ENCODE data around the gene PRR29.

The PRR29 gene

DNA sequence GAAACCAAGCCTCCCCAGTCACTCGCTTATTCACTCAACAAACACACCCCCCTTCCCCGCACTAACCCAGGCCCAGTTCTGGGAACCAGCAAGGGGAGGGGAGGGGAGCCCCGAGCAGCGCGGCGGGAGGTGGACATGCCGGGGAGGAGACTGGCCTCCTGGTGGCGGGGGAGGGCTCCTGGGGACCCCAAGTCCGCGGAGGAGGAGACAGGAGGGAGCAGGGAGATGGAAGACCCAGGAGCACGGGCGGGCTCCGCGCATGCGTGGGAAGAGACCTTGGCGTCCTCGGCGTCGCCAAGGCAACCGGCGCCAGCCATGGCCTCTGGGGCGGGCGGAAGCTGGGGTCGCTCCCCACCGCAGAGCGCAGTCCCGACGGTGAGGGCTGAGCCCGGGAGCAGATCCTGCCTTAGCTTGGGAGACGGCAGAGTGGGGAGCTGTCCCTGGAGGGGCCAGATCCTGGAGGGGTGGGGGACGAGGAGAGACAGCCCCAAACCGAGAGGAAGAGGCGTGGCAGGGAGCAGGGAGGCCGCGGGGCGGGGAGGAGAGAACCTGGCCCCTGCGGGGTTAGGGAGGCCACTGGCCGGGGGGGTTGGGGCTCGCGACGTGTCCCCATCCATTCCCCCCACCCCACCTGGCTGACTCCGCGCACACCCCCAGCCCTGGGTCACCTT lies at the start of gene PRR29:
TSS of gene PRR29 (plus strand) at position 302 of the 671 bp plus-strand sequence. CDS start at position 316, 14 bp downstream.
- DNase-seq (ENCODE audit: low read depth): peak; percentile 75

DNA sequence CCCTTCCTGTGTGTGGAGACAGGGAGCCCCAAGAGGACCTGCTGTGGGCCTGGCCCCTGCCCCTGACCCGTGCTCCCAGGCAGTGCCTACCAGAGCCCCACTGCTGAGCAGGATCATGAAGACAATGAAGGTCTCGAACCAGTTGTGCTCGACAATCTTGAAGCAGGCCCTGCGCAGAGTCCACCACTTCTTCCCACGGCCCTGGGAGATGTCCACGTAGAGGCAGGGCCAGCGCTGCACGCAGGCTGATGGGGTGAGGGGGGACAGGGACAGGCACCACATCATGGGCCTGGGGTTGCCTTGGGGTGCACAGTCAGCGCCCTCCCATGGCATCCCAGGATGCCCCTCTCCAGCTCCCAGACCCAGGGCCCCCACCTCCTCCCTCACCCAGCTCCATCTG lies 49.6 kb upstream of the PRR29 start:
- no peak for DNase-seq (ENCODE audit: low read depth)

DNA sequence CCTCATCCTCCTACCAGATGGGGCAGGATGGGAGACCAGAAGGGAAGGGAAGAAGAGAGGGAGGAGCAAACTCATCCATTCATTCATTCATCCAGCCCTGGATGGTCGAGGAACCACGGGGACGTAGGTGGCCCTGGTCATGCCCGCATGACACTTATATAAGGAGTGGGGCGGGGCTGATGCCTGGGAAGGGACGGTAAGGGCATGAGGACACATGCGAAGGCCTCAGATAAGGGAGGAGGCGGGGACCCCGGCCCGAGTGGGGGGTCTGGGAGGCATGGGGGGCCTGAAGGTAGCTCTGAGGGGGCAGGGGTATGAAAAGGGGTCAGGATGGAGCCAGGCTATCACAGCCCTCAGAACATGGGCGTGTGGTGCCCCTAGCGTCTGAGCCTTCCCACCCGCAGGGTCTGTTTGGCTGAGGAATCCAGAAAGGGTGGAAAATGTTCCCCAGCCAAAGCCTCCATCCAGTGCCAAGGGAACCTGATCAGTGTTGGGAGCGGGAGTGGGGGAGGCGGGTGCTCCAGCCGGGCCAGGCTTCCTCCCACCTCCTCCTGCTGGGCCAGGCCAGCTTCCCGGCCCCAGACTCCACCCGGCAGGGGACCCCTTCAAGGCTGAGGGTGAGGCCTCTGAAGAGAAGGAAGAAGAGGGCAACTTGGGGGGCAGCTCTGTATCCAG lies 48.4 kb upstream of the PRR29 start:
- DNase-seq (ENCODE audit: low read depth): no peak

DNA sequence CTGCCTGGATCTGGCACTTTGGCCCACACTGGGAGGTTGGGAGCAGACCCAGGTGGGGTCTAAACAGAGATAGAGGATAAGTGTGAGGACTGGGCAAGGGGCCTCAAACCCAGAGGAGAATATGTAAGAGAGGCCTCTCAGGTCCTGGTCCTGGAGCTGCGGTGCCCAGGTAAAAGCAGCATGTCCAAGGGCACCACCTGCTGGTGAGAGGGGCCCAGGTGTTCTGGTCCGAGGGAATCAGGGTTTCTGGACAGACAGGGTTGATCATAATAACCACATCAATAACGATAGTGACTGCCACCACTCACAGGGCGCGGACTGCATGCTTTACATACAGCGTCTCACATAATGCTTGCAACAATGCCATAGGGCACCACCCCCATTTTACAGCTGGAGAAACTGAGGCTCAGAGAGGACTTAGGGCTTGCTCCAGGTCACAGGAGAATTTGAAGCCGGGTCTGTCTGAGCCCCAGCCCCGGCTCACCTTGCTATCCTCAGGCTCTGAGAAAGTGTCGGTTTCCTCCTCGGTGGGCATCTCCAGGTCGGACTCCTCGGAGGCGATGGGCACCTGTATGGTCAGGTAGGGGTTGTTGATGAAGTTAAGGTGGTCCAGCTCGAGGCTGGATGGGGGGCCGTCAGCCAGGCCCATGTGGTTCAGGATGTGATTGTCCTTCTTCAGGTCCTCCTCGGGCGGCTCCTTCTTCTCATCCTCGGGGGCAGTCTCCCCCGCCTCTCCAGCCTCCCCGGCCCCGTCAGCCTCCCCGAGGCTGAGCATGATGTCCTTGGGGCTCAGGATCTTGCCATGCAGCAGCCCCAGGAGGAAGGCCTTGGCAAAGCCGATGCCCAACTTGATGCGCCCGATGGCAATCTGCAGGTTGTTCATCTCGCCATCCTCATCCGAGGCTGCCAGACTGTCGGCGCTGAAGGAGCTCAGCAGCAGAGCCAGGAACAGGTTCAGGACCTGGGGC lies 46.9 kb upstream of the PRR29 start:
- no peak for DNase-seq (ENCODE audit: low read depth)

DNA sequence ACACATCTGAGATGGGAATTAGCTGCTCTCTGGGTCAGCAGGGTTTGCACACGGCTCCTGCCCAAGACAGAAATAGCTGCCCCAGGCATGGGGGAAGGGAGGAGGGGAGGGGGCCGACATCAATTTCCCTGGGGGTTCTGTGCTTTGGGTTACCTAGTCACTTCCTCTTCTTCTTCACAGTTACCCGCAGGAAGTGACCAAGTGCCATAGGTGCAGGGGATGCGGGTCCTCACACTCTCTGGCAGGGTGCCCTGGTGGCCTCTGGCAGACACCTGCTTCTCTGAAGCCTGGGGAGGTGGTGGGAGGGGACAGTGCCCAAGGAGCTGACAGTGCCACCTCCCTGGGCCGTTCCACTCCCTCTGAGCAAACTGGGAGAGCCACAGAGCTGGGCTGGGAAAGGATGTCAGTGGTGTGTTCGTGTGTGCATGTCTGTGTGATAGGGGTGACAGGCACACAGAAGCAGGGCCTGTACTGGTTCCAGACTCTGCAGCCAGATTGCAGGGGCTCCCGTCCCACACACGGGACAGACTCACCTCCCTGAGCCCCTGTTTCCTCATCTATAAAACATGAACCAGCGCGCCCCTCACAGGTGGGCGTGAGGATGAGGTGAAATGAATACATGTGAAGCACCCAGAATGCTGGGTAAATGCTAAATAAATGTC lies 43.6 kb upstream of the PRR29 start:
- no peak for DNase-seq (ENCODE audit: low read depth)

DNA sequence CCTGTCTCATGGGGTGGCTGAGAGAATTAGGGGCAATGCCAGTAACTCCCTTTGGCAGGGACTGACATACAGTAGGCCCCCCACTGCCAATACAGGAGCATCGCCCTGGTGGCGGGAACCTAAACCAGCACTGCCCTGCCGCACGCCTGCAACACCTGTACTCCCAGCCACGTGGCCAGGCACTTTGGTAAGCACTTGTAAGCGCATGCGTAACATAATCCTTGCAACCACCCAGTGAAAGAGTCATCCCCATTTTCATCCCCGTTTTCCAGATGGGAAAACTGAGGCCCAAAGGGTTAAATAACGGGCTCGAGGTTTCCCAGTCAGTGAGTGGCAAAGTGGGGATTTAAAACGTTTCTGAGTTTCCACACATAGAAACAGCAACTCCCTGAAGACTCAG lies 42.9 kb upstream of the PRR29 start:
- DNase-seq (ENCODE audit: low read depth): no peak

DNA sequence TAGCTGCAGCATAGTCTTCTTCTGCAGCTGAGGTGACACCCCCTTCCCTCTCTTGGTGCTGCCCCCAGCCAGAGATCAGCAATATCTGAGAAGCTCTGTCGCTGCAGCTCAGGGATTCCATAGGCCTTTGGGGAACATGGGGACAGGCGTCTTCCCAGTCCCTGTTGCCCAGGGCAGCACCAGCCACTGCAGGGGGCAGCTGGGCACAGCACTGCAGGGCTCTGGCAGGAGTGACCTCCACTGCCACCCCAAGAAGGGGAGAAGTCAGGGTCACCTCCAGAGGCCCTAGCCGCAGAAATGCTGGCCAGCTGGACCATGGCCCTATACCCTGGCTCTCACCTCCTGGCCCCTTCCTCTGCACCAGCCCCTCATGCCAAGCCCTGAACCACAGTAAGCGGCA lies 42.4 kb upstream of the PRR29 start:
- no peak for DNase-seq (ENCODE audit: low read depth)

DNA sequence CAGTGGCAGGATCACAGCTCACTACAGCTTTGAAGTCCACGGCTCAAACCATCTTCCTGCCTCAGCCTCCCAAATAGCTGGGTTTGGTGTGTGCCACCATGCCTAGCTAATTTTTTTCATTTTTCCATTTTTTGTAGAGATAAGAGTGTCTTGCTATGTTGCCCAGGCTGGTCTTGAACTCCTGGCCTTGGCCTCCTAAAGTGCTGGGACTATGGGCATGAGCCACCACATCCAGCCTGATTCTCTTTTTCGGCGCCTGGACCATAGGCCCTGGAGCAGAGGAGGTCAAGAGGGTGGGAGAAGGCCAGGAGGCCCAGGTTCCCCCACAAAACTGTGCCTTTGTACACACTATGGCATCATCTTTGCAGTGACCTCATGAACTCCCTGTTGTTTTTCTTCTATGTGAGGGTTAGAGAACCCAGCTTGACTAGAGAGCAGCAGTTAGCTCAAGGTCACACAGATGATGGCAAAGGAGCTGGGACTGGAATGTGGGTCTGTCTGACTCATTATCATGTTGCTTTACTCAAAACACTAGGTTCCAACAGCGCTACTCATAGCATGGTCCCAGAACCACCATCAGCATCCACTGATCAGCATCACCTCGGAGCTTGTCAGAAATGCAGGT lies 41.7 kb upstream of the PRR29 start:
- no peak for DNase-seq (ENCODE audit: low read depth)

DNA sequence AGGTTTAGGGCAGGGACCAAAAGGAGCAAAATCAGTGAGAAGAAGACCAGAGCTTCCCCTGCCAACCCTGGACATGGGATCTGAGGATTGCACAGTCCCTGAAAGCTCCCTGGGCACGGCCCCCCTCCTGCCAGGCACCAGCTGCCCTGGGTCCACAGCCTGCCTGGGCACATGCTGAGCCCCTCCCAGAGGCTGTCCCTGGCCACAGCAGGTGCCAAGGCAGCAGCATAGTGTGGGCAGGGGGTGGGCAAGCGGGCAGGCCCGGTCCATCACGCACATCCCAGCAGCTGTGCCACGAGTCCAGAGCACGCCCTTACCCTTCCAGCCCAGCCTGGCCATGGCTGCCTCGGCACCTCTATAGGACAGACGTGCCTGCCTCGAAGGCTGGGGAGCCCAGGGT lies 38.1 kb upstream of the PRR29 start:
- no peak for DNase-seq (ENCODE audit: low read depth)

DNA sequence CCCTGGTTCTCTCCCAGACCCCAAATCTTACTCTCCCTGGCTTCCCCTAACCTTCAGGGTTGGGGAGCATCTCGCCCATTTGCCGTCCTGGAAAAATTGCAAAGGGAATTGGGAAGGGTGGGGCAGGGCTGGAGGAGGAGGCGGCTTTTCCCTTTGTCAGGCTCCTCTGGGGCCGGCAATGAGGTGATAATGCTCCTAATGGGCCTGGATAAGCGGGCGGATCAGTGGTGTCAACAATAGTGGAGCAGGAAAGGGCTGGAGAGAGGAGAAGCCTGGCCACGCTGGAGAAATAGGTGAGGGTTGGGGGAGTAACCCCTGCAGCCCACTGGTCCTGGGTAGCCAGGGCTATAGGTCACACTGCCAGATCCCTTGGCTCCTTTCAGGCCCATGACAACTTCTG lies 37.7 kb upstream of the PRR29 start:
- no peak for DNase-seq (ENCODE audit: low read depth)

DNA sequence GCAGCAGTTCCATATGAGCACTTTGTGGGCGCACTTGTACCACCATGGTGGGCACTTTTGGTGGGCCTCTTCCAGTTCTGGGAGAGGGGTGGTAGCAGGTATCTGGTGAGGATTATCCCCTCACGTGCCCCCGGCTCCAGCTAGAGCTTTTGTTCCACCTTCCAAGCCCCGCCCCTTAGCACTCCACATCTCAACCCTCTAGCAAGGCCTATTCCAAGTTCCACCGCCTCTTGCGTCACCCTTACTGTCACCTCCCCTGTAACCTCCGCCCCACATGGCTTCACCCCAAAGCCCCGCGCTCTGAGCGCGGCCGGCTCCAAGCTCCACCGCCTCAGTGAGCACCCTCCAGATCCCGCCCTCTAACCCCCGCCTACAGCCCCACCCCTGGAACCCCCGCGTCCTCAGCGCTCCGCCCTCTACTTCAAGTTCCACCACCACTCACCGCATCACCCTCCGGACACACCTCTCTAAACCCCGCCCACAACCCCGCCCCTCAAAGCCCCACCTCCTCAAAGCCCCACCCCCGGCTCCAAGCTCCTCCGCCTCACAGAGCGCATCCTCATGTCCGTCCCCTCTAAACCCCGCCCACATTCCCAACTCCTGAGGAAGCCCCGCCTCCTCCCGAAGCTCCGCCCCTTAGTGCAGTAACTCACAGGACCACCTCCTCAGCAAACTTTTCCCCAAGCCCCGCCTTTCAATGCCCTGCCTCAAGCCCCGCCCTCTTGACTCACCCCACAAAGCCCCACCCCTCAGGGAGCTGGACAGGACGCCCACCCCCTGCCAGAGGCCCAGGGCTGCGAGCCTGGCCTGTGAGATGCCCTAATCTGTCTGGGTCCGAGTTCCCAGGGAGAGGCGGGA lies 36.6 kb upstream of the PRR29 start:
- DNase-seq (ENCODE audit: low read depth): peak; percentile 93

DNA sequence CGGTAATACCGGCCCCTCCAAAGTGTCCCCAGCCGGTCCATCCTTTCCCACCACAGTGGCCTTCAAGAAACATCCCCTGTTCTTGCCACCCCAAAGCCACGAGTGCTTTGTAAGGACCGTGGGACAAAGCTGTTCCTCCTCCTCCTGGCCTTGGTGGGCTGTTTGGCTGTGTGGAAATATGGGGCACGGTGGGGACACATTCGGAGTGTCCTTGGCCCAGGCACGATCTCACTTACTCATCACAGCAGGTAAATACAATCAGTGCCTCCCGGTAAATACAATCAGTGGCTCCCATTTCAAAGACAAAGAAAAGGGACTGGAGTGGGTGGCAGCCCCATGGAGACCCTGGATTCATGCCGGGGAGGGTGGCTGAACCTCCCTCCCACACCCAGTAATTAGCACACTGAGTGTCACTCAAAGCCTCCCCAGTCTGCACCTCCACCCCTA lies 35.8 kb upstream of the PRR29 start:
- no peak for DNase-seq (ENCODE audit: low read depth)

DNA sequence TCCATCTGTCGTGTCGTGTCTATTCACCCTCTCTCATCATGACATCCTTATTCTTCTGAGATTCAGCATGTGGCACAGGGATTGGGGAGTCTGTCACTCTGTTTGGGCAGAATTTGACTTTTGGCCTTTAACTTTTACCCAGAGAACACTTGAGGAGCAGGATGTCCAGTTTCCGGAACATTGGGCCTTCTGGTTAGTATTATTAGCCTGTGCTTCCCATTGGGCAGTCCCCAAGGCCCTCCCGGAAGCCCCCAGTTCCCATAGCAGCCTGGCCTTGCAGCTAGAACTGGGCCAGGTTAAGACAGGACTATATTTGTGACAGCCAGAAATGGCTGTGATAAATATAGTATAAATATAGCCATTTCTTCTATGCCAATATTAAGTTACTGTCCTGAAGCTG lies 35.0 kb upstream of the PRR29 start:
- no peak for DNase-seq (ENCODE audit: low read depth)

DNA sequence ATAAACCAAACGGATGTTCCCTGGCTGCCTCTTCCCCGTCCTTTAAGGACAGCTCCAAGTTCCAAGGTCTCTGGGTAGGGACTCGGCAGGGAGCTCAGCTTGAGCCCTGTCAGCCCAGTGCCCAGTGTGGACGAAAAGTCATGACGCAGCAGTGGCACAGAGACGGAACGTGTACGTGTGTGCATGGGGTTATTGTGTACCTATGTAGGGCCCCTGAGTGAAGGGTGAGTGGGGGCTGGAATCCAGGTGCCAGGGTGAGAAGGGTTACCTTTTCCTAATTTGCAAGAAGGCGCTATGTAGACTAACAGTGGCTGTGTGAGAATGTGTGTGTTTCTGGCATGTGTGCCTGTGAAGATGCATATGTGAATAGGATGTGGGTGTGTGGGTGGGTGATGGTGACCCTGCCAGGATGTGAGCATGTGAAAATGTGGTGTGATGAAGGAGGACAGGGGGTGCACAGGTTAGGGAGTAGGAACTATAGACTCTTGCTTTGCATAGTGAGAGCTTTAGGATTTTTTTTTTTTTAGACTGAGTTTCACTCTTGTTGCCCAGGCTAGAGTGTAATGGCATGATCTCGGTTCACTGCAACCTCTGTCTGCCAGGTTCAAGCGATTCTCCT lies 31.4 kb upstream of the PRR29 start:
- DNase-seq (ENCODE audit: low read depth): no peak

DNA sequence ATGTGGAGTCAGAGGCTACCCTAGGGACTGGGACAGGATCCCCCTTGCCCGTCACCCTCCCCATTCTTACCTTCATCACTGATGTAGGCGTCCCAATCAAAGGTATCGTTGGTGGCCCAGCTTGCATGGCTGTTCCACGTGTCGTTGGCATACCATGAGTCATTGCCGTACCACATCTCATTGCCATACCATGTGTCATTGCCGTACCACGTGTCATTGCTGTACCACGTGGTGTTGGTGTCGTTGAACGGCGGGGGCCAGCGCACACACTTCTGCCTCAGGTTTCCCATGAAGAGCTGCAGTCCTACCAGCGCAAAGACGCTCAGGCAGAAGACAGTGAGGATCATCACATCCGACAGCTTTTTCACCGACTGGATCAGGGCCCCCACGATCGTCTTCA lies 30.2 kb upstream of the PRR29 start:
- no peak for DNase-seq (ENCODE audit: low read depth)

DNA sequence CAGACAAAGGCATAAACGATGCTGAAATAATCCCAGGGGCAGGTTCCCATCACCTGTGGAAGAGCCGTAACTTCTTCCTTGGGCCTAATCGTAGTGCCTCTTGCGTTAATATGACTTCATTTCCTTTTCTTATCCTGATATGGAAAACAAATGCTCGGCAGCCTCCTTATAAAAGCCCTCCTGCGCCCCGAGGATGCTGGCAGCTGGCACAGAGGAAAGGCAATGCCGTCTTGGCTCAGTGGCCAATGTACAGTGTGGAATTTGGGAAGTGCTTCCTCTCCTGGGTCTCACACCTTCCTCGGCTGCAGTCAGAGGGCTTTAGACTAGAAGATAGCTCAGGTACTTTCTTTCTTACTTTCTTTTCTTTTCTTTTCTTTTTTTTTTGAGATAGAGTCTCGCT lies 28.9 kb upstream of the PRR29 start:
- no peak for DNase-seq (ENCODE audit: low read depth)

DNA sequence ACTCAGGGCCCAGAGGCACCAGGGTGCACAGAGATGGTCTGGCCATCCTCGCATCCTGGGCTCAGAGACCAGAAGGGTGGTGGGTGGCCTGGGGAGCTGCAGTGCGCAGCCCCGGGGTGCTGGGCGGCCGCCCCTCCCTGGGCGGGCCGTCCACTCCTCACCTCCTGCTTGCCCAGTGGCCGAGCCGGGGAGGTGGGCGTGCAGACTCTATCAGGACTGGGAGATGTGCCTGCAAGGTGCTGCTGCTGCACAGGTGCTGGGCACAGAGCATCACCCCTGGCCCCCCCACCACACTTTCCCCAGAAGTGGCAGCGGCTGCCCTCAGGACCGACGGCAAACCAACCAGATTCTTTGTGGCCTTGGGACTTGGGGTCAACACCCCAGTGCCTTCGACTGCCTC lies 25.4 kb upstream of the PRR29 start, which contains the start of gene SCN4A:
TSS of gene SCN4A (minus strand) at position 123 of the 400 bp plus-strand sequence. CDS start at position 46, 77 bp downstream.
- no peak for DNase-seq (ENCODE audit: low read depth)

DNA sequence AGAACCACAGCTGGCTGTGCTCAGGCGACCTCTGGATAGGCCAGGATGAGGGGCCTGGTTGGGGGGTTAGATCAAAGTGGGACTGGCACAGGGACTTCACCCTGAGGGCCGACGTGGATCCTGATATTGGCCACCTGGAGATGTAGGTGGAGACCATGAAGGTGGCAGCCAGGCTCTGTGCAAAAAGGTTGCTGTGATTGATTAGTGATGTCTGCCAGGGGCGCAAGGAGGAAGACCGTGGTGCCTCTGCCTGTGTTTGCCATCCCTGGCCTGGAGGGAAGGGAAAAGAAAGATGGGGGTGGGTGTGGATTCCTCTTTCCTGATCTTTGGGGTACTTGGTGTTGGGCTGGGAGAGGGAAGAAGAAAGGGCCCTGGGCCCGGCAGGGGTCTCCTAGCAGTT lies 24.9 kb upstream of the PRR29 start:
- DNase-seq (ENCODE audit: low read depth): no peak

DNA sequence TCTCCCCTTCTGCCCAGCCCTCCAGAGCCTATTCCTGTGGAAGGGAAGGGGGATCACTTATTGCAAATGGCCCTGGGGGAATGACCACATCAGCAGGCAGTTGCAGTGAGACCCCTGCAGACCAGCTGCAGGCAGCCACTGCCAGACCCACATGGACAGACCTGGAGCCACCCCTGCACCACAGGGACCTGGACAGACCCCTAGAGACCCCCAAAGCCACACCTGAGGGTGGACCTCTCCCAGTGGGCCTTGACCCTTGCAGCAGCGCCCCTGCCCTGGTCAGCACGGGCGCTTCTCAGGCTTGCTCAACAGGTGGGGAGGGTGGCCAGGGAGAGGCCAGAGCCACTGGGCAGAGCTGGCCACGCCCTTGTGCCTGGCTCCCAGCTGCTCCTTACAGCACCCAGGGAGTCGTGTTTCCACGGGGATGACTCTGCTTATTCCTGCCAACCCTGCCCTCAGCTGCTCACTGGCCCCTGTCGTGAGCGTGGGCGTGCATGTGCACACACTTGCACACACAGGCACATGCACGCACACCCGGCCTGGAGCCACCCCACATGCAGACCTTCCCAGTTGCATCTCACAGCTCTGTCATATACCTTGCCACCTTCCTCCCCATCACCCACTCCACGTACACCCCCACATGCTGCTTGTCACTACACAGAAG lies 24.1 kb upstream of the PRR29 start:
- no peak for DNase-seq (ENCODE audit: low read depth)

All from CMK (cell line).